Posterior vena cava (tissue), 2 donors: ENCODE results near the gene SLC18A3. TPM values are rescaled to one million over a fixed set of nuclear protein-coding genes. Genes with fewer than 3 reads are reported as not detected.

Experiments
- DNase-seq: peaks from one replicate; pipeline ENCODE4 v3.0.0-alpha.2; 2020; ENCODE audit warnings: low spot score
- intact Hi-C, 2 donors: fragments of 100-400 bp; cut with DNase I; formaldehyde crosslinking; loops; one replicate each; pipeline versions ENCODE4 v1.14.1 to v1.14.2; 2022 to 2023
- total RNA-seq, 2 donors: library from RNA; stranded (reverse); fragmentation: NEBNext Ultra II Directional; extraction: Animal tissue kit (Norgen Biotek cat#: 25700); gene quantifications; one replicate each; pipeline ENCODE4 v1.2.1, GENCODE V29; 2021
- donor health status: DM: yes; HTN: yes; CAD: no.
- donor health status: DM: yes; HTN: yes; CAD: no.

The SLC18A3 gene
- total RNA-seq, 2 donors from 2014 or later: not detected

DNA sequence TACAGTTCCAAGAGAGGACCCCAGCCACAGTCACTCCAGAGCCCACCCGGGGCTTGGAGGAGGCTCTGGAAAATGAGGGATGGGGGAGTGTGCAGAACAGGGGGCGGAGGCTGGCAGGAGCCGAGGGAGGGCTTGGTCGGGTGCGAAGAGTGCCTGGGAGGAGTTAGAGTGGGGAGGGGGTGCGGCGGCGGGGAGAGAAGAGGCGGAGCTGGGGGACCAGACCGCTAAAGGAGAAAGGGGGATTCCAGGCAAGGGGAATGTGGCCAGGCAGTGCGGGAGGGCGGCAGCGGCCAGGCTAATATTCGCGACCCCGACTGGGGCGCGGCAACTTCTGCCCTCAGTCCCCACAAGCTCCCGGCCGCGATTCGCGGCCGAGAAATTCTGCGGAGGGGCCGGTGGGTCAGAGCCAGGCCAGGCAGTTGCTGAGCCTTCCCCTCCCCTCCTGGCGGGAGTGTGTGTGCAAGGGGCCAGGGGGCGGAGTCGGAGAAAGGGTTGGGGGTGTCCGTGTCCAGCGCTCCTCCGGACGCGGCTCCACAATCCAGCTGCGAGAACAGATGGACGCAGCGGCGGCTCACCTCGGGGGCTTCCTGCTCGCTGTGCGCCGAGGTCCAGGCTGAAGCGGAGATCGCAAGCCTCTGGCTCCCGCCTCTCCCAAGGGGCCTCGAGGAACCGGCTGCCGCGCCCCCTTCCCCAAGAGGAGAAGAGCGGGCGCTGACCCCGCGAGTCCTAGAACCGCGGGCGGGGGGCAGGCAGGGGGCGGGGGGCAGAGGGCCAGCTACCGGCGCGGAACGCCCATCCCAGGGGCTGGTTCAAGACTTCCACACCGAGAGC, 612 bp upstream of the SLC18A3 start:
- intact Hi-C loops: no loop called here

DNA sequence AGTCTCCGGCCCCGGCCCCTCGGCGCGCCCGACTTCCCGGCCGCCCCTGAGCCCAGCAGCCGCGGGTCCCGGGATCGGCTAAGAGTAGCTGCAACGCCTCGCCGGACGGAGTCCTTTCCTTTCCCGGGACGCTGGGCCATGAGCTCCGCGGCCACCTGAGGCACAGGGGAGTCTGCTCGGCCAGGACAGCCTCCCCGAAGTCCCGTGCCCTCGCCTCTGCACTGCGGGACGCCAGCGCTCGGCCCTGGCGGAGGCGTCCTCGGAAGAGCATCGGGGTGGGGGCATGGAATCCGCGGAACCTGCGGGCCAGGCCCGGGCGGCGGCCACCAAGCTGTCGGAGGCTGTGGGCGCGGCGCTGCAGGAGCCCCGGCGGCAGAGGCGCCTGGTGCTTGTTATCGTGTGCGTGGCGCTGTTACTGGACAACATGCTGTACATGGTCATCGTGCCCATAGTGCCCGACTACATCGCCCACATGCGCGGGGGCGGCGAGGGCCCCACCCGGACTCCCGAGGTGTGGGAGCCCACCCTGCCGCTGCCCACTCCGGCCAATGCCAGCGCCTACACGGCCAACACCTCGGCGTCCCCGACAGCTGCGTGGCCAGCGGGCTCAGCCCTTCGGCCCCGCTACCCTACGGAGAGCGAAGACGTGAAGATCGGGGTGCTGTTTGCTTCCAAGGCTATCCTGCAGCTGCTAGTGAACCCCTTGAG, 502 bp downstream of the SLC18A3 start:
- intact Hi-C loops: no loop called here
- peak; percentile 66 for DNase-seq

More for the DNA sequence above, 612 bp upstream of the SLC18A3 start:
- DNase-seq: peak; percentile 73

DNA sequence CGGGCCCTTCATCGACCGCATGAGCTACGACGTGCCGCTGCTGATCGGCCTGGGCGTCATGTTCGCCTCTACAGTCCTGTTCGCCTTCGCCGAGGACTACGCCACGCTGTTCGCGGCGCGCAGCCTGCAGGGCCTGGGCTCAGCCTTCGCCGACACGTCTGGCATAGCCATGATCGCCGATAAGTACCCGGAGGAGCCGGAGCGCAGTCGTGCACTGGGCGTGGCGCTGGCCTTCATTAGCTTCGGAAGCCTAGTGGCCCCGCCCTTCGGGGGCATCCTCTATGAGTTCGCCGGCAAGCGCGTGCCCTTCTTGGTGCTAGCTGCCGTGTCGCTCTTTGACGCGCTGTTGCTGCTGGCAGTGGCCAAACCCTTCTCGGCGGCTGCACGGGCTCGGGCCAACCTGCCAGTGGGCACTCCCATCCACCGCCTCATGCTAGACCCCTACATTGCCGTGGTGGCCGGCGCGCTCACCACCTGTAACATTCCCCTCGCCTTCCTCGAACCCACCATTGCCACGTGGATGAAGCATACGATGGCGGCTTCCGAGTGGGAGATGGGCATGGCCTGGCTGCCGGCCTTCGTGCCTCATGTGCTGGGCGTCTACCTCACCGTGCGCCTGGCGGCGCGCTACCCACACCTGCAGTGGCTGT, 1.2 kb downstream of the SLC18A3 start:
- intact Hi-C loops: no loop called here
- DNase-seq: peak; percentile 79

DNA sequence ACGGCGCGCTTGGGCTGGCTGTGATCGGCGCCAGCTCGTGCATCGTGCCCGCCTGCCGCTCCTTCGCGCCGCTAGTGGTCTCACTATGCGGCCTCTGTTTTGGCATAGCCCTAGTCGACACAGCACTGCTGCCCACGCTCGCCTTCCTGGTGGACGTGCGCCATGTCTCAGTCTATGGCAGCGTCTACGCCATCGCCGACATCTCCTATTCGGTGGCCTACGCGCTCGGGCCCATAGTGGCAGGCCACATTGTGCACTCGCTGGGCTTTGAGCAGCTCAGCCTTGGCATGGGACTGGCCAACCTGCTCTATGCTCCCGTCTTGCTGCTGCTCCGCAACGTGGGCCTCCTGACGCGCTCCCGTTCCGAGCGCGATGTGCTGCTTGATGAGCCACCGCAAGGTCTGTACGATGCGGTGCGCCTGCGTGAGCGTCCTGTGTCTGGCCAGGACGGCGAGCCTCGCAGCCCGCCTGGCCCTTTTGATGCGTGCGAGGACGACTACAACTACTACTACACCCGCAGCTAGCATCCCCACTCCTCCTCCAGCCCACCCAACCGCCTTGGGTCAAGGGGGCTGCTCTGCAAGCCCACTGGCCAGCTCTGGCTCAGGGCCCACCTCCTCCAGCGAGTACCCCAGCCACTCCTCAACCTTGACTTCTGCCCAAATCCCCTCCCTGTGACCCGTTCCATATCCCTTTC, 1.9 kb downstream of the SLC18A3 start:
- intact Hi-C loops: no loop called here

DNA sequence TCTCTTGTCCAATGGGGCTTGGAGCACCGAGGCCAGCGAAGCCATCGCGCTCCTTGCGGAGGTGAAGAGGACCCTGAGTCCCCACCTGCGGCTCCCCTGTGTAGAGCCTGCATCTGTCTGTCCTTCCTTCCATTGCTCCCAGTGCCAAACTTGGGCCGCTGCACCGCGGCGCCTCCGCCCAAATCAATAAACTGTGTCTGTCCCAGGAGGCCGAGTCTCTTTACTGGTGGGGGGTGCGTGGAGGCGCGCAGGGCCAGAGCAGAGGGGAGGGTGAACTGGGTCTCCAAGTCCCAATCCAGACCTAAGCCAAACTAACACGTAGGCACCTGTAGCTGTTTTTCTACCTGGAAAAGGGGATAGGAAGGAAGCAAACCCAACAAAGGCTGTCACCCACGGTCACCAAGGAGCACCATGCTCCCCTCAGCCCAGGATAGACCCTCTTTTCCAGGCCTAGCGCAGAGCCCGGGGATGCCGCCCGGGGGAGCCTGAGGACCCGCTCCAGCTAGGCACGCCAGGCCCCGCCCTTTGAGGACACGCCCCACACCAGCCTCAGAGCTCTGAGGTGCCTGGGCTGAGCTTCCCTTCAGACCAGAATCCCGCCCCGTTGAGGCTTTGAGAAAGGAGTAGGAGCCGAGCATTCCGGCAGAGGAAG, 2.5 kb downstream of the SLC18A3 start:
- intact Hi-C loops: no loop called here
- DNase-seq: peak; percentile 68

More for the DNA sequence above, 1.9 kb downstream of the SLC18A3 start:
- peak; percentile 73 for DNase-seq

DNA sequence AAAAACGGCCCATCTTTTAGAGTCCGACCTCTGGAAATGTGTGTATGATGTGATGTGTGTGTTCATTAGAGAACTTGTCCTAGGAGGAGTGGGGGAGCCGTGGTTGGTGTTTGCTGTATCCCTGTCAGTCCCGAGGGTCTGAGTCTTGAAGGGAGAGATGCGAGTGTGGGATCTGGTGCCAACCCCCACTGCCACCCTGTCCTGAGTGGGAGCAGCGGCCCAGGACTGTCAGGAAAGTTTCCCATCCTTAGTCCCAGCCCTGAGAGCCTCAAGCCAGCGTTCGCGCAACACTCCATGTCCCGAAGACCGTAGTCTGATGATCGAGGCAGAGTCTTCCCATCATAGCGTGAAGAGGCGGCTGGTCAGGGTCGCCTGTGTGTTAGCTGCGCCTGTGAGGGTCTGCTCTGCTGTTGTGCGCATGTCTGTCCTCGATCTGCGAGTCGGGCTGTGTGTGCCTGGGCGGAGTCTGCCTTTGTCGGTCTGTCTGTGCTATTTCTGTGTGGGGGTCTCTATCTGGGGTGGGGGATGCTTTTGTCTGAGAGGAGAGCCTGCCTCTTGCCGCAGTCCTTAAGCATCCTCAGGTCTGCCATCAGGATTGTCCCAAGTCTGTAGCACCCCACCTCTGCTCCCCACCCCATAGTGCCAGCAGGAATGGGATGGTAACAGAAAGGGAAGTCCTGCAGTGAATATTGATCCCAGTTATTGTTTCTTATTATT, 3.2 kb downstream of the SLC18A3 start:
- DNase-seq: peak; percentile 58
- intact Hi-C loops: no loop called here

DNA sequence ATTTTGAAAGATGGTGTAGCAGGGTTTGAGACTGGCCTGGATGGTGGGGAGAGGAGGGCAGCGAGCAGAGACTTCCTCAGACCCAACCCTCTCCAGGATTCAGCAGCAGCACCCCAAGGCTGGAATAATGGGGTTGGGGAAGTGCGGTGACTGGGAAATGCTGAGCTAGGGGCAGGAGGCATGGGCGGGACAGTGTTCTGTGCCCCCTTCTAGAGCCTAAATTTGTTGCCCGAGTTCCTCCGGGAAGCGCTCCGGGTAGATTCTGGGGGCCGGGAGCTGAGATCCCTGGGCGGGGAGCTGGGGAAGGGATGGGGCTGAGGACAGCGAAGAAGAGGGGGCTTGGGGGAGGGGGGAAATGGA, 3.8 kb downstream of the SLC18A3 start, which contains the start of gene CHAT:
TSS of gene CHAT (plus strand) at position 156 of the 360 bp plus-strand sequence. CDS start at position 309, 153 bp downstream.
- peak; percentile 28 for DNase-seq

DNA sequence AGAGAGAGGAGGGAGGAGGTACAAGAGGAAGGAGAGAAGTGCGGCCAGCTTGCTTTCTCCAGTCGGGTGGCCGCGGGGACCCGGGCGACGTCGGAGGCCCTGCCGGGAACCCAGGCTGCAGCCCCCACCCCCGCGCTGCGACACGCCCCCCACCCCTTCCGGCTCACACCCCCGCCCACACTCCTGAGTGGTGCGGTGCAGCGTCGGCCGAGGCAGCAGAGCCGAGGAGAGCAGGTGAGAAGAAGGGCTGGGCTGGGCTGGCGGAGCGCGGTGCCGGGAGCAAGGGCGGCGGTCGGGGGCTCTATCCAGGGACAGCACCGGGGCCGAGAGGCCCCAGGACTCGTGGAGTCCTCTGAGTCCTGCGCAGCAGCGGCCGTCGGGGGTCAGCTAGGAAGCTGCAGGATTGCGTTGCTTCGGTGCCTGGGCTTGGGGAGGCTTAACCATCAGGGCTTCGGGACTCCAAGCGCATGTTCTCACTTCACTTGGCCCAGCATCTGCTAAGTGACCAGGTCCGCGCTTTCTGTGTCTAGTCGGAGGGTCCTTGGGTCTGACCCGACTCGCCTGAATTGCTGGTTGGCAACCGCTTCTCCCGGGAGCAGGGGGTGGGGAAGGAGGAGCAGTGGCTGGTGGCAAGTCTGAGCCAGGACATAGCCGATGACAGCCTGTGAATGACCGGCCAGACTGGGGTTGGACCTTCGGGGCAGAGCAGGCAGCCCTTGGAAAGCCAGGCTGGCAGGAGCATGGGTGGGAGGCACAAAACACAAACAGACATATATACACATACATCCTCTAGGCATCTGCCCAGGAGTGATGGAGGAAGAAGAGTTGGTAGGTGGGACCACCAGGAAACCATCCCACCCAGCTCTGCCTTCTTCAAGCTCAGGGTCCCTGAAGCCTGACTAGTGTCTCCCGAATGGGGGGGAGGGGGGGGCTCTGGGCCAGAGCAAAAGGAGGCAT, 4.4 kb downstream of the SLC18A3 start:
- peak; percentile 70 for DNase-seq
- intact Hi-C loops: no loop called here

More for the DNA sequence above, 3.8 kb downstream of the SLC18A3 start, which contains the start of gene CHAT:
- intact Hi-C loops: no loop called here

DNA sequence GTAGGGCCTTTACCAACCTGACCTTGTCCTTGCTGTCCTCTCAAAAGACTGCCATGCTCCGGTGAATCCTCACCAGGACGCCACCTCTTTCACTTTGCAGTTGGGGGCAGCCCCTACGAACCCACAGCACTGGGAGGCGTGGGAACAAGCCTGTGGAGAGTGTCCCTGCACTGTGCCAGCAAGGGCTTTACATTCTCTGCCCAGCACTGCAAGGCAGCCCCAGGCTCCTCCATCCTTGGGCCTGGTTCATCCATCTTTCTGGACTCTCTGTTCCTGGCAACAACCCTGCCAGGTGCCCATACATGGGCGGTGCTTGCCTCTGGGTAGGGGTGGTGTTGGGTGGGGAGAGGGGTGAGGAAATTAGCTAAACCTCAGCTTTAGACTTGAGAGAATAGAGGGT, 5.1 kb downstream of the SLC18A3 start:
- DNase-seq: peak; percentile 54

DNA sequence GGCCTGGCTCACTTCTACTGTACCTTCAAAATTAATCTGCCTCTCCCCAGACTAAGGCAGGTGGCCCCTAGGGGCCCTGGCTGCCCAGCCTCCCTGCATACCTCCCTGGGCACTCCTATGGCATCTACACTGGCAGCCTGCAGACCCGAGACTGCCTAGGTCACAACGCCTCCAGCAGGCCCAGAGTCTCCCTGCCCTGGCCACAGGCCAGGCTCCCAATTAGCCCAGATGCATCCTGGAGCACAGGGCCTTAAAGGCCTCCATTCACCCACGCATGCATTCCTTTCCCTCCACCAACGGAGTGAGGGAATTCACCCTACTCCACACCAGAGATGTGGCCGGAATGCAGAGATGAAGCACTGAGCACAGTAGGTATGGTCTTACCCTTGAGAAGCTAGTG, 5.6 kb downstream of the SLC18A3 start:
- intact Hi-C loops: no loop called here
- DNase-seq: peak; percentile 44

More for the DNA sequence above, 5.1 kb downstream of the SLC18A3 start:
- intact Hi-C loops: no loop called here

DNA sequence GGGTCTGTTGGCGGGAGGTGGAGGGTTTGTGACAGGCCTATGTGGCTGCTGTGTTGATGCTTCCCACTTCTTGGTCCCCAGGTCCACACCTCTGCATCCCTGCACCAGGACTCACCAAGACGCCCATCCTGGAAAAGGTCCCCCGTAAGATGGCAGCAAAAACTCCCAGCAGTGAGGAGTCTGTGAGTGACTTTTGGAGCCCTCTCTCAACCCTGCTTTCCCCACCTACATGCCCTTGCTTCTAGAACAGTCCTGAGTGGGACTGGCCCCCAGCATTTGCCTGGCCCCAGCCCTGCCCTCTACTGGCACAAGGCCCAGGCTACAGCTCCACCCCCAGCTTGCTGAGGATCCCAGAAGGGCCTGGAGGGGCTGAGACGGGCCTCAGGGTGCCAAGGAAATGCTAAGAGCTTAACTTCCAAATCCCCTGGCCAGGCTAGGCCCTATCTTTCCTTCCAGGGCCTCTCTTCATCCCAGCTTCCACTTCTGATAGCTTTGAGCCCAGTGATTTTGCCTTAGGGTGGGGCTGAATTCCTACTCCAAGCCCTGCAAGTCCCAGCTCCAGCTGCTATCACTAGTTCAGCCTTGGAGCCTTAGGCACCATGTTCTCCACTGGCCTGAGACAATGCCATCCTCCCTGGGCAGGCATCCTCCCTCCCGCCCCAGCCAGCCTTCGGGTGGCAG, 6.5 kb downstream of the SLC18A3 start:
- DNase-seq: peak; percentile 47
- intact Hi-C loops: no loop called here

DNA sequence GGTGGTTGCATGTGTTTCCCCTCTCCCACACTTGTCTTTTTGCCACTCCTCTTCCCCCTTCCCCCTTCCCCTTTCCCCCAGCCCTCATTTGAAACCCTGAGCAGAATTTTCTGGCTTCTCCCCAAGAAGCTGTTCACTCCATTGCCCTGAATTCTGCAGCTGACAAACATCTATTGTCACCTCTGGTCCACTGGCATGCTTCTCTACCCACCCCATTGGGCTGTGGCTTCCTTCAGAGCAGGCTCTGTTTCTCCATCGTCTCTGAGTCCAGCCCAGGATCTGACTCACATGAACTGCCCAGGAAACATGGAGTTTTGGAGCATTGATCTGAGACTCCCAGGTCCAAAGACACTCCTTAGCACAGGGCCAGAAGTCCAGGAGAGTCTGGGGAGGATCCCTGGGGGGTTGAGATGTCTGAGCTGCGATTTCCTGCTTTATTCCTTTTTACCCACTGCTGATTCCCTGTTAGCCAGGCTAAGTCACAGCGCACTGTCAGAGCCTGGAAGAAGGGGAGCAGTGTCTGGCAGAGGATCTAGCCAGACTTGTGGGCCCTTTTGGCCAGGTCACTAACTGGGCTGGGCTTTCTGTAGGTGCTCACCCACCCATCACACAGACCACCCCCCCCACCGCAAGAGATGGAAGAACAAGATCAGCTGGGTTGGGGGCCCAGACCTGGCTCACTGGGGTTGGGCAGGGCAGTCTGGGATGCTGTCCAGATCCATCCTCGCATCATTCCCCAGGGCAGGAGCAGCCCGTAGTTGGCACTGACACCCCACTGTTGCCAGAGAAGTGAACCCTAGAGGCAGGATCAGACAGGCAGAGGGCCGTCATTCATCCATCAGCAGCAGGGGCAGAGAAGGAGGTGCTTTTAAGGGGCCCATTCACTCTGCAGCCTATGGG, 7.3 kb downstream of the SLC18A3 start:
- intact Hi-C loops: no loop called here
- peak; percentile 71 for DNase-seq

DNA sequence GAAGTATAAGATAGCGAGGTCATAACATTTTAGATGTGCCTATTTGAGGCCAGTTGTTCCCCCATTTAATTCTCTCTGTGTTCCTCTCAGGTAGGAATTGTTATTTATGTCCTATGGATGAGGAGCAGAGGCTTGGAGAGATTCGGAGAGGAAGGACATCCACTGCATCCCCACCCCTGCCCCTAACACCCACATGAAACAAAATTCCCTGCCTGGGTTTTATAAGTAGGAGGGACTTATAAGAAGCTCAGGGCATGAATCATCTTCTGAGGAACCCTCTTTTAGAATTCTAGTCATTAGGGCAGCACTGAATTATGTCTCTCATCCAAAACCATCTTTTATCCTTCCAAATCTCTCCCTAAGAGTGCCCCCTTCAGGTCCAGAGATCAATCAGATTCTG, 8.7 kb downstream of the SLC18A3 start:
- peak; percentile 64 for DNase-seq
- intact Hi-C loops: no loop called here

DNA sequence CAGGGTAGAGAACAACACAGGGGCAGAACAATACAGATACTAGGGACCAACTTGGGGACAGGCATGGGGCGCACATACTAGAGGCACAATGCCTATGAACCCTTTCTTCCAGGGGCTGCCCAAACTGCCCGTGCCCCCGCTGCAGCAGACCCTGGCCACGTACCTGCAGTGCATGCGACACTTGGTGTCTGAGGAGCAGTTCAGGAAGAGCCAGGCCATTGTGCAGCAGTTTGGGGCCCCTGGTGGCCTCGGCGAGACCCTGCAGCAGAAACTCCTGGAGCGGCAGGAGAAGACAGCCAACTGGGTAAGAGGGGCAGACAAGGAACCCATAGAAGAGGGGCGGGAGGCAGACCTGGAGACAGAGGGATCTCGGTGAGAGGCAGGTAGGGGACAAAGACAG, 9.5 kb downstream of the SLC18A3 start:
- intact Hi-C loops: no loop called here
- DNase-seq: peak; percentile 22

DNA sequence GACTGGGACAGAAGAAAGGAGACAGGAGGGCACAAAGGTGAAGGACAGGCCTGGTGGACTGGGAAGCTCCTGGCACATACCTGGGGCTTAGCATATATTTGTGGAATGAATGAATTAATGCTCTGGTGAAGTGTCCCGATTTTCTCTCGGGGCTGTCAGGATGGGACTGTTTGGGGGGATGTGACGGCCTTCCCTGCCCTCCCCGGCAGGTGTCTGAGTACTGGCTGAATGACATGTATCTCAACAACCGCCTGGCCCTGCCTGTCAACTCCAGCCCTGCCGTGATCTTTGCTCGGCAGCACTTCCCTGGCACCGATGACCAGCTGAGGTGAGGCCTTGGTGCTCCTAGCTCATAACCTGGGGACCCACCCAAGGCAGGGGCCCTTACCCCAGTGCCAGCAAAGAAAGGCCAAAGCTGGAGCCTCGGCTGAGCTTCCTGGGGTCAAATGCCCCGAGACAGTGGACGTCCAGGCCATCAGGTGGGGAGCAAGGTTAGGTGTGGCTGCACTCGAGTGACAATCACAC, 10.2 kb downstream of the SLC18A3 start:
- intact Hi-C loops: no loop called here
- DNase-seq: peak; percentile 53
